Stimulated activated CD4-positive, alpha-beta T cell treated with anti-CD3 and anti-CD28 coated beads, Interleukin-1b, Interleukin-23, amount 100 ng/mL, for 1 hour (primary cell): ENCODE data around the gene FSTL4.

Experiments used
- DNase-seq, 2 donors: peaks; one replicate each; pipeline ENCODE4 v3.0.0-alpha.2; 2020; ENCODE audit warnings: low read depth in 2 of 2

FSTL4 gene

GRCh38 chr5:133170756-133171387 is 441.5 kb downstream of the FSTL4 start:
- peak in 1 of 2 donors; percentile 41 for DNase-seq

GRCh38 chr5:133164759-133165158 is 447.6 kb downstream of the FSTL4 start:
- no peak for DNase-seq

GRCh38 chr5:133163839-133164238 is 448.5 kb downstream of the FSTL4 start:
- no peak for DNase-seq

- DNase-seq = no peak
Observed at GRCh38 chr5:133159543-133159942, 452.8 kb downstream of the FSTL4 start.

- no peak for DNase-seq
Observed at GRCh38 chr5:133155326-133155969, 456.9 kb downstream of the FSTL4 start.

- no peak for DNase-seq
Observed at GRCh38 chr5:133154274-133155075, 457.9 kb downstream of the FSTL4 start.

- DNase-seq = no peak
Observed at GRCh38 chr5:133150909-133151544, 461.3 kb downstream of the FSTL4 start.

- DNase-seq = no peak
Observed at GRCh38 chr5:133149345-133149744, 463.0 kb downstream of the FSTL4 start.

GRCh38 chr5:133147815-133148567 is 464.4 kb downstream of the FSTL4 start:
- no peak for DNase-seq

- DNase-seq = no peak
Observed at GRCh38 chr5:133147411-133147810, 464.9 kb downstream of the FSTL4 start.
